Neural cell (in vitro differentiated cells): ENCODE measurements around the gene CNTNAP1.

ENCODE experiments used
- CTCF ChIP-seq: fragments of 450-650 bp; IDR thresholded peaks from 2 replicates; pipeline ENCODE4 v1.5.1; 2014; ENCODE audit warnings: antibody characterized with exemption, mild to moderate bottlenecking, moderate library complexity; ENCODE audit not compliant: poor library complexity, severe bottlenecking
- EP300 ChIP-seq: fragments of 450-650 bp; conservative IDR thresholded peaks from 2 replicates; pipeline ENCODE4 v1.6.1; 2014; ENCODE audit warnings: antibody characterized with exemption, mild to moderate bottlenecking, moderate library complexity; ENCODE audit not compliant: poor library complexity, severe bottlenecking
- EZH2 ChIP-seq: fragments of 200-600, 300-800 bp; shearing (Covaris generic), sonication (generic); IDR thresholded peaks from 2 replicates; pipeline ENCODE4 v1.6.1; 2014; ENCODE audit warnings: antibody characterized with exemption, low read length, borderline replicate concordance, mild to moderate bottlenecking; ENCODE audit not compliant: insufficient read depth, poor library complexity, severe bottlenecking
- MXI1 ChIP-seq: fragments of 450-650 bp; conservative IDR thresholded peaks from 2 replicates; pipeline ENCODE4 v1.6.1; 2014; ENCODE audit warnings: antibody characterized with exemption, mild to moderate bottlenecking; ENCODE audit not compliant: poor library complexity, severe bottlenecking
- POLR2AphosphoS5 ChIP-seq: IDR thresholded peaks from 2 replicates; pipeline ENCODE4 v1.6.1; 2012
- RAD21 ChIP-seq: fragments of 450-650 bp; conservative IDR thresholded peaks from 2 replicates; pipeline ENCODE4 v1.6.1; 2014; ENCODE audit warnings: antibody characterized with exemption, mild to moderate bottlenecking, moderate library complexity
- SMC3 ChIP-seq: fragments of 450-650 bp; conservative IDR thresholded peaks from 2 replicates; pipeline ENCODE4 v1.6.1; 2014; ENCODE audit warnings: antibody characterized with exemption, mild to moderate bottlenecking, moderate library complexity; ENCODE audit not compliant: poor library complexity
- TAF1 ChIP-seq: IDR thresholded peaks from 2 replicates; pipeline ENCODE4 v1.6.1; 2012; ENCODE audit warnings: low read depth

- no peak for TF ChIP-seq CTCF
- TF ChIP-seq EZH2, result no peak
- no peak for TF ChIP-seq POLR2AphosphoS5
- no peak for TF ChIP-seq EP300
- no peak for TF ChIP-seq MXI1
- no peak for TF ChIP-seq RAD21
- TF ChIP-seq SMC3, result no peak
- TF ChIP-seq TAF1, result no peak
Measured at GRCh38 chr17:42708588-42708987, 26.3 kb downstream of the CNTNAP1 start.
